GM12873 (cell line): ENCODE results near the gene SMAD4.

Experiments used
- CTCF ChIP-seq: IDR thresholded peaks from 2 replicates; pipeline ENCODE4 v1.5.1; 2012; ENCODE audit warnings: low read depth, mild to moderate bottlenecking, moderate library complexity, low read length, control low read depth; ENCODE audit not compliant: insufficient read depth; ENCODE audit errors: missing control alignments

SMAD4 gene

DNA sequence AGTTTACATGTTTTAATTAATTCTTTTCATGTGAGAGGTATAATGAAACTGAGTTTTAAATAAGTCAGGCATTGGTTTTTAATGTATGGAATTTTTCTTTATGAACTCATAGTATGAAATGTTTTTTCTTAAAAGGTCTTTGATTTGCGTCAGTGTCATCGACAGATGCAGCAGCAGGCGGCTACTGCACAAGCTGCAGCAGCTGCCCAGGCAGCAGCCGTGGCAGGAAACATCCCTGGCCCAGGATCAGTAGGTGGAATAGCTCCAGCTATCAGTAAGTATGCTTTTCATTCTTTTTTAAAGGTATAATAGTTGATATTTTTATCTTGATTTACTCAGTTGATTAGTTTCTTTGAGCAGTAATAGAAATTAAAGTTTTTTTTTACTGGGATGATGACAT, 46.5 kb downstream of the SMAD4 start:
- no peak for TF ChIP-seq CTCF

- TF ChIP-seq CTCF = no peak
These were observed 47.2 kb downstream of the SMAD4 start for GRCh38 chr18:51077217-51077616.

- no peak for TF ChIP-seq CTCF
These were observed 48.0 kb downstream of the SMAD4 start for GRCh38 chr18:51078026-51078425.

- TF ChIP-seq CTCF = no peak
These were observed 52.7 kb downstream of the SMAD4 start for GRCh38 chr18:51082571-51083267.

DNA sequence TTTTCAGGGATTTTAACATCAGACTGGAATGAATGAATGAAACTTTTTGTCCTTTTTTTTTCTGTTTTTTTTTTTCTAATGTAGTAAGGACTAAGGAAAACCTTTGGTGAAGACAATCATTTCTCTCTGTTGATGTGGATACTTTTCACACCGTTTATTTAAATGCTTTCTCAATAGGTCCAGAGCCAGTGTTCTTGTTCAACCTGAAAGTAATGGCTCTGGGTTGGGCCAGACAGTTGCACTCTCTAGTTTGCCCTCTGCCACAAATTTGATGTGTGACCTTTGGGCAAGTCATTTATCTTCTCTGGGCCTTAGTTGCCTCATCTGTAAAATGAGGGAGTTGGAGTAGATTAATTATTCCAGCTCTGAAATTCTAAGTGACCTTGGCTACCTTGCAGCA, 53.4 kb downstream of the SMAD4 start:
- TF ChIP-seq CTCF = no peak

DNA sequence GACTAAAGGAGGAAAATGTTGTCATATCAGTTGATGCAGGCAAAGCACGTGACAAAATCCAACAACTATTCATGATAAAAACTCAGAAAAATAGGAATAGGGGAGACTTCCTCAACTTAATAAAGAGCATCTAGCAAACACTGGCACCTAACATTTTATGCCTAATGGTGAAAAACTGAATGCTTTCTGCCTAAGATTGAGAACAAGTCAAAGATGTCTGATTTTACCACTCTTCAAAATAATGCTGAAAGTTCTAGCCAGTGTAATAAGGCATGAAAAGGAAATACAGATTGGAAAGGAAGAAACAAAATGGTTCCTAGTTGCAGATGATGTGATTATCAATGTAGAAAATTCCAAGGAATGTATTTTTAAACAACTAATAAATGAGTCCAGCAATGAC, 58.4 kb downstream of the SMAD4 start:
- TF ChIP-seq CTCF = no peak

DNA sequence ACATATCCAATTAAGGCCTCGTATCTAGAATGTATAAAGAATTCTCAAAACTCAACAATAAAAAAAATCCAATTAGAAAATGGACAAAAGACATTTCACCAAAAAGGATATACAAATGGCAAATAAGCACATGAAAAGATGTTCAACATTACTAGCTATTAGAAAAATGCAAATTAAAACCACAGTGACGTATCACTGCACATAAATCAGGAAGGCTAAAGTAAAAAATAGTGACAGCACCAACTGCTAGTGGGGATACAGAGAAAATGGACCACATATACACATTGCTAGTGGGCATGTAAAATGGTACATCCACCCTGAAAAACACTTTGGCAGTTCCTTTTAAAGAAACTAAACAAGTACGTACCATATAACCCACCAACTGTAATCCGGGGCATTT, 59.7 kb downstream of the SMAD4 start:
- TF ChIP-seq CTCF = no peak
